HG03558 (cell line): ENCODE data around the gene PTPRN2.

Experiments
- ATAC-seq: cut with Tn5 transposase; IDR thresholded peaks from one replicate; pipeline ENCODE4 v1.9.1; 2021; ENCODE audit warnings: moderate number of reproducible peaks; ENCODE audit not compliant: unreplicated experiment; ENCODE audit errors: extremely low read depth

Gene PTPRN2

DNA sequence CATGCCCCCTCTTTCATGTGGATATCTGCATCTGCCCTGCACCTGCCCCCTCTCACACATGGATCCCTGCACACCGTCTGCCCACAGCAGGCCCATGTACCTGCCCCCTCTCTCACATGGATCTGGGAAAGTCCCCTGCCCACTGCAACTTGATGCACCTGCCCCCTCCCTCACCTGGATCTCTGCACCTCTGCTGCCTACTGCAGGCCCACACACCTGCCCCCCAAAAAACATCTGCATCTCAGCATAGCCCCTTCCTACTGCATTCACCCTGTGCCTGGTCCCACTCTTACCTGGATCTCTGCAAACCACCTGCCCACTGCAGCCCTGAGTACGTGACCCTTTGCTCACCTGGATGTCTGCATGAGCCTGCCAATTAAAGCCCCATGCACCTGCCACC, 479.8 kb downstream of the PTPRN2 start:
- no peak for ATAC-seq

DNA sequence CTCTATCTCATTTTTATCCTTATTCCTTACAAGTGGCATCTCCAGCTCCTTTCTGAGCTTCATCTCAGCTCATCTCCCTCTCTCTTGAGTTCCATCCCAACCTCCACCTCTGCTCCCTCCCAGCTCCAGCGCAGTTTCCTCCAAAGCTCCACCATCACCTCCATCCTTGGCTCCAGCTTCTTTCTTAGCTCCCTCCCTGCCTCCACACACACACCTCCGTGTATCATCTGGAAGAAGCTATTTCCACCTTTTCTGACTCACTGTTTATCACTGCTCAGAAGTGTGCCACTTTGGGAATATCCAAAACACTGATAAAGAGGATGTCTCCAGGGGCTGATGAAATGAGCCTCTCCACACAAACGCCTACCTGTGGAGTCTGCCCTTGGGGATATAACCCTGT, 481.4 kb downstream of the PTPRN2 start:
- ATAC-seq: no peak

DNA sequence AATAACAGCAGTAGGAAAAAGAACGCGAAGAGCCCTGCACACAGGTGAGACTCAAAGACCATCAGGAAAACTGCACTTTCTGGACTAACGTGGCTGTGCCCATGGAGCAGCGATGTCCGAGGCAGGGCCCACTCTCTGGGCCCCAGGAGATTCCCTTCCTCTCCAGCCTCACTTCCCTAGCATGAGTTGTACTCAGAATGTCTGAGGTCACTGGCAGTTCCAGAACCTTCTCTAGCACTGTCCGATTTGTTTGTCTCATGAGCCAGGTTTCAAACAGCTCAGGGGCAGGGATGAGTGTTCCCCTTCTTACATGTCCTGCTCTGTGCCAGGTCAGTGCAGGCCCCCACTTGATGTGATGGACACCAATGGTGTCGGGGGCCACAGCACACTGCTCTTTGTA, 484.2 kb downstream of the PTPRN2 start:
- ATAC-seq: no peak

DNA sequence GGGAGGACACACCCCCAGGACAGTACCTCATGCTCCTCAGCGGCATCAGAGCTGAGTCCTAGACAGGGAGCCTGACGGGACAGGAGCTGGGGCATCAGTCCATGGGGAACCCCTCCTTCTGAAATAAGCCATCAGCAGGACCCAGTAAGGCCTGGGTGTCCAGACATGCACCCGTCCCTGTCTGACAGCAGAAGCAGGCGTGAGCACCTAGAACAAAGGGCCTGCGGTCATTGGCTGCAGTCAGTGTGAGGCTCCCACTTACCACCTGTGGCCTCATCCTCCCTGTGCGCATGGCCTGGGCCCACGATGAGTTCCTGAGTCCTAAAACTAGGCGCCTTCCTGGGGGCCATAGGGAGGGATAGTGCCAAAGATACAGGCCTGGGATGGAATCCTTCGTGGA, 484.7 kb downstream of the PTPRN2 start:
- ATAC-seq: no peak

DNA sequence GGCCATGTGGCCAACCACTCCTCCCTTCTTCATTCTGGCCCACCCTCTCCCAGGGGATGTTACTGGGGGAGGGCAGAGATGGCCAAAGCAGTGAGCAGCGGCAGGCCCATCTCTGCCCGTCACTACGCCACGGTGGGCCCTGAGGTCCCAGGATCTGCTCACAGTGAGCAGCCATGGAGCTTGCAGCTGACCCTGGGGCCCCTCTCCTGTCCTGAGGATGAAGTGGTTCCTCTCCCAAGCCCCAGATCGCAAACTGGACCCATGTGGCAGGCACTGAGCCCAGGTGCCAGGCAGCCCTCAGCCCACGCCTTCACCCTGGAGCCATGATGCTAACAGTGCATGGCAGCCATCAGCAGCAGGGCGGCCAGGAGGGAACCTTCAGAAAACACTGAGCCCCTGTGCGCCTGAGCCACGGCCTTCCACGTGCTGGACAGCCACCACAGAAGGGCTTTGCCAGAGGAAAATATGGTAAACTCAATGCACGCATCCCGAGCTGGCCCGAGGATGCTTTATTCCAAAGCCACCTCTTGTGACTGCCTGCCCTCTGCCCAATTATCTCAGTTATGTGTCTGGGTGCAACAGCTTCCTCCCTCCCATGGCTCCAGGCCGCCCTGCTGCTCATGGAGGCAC, 485.7 kb downstream of the PTPRN2 start:
- ATAC-seq: no peak

DNA sequence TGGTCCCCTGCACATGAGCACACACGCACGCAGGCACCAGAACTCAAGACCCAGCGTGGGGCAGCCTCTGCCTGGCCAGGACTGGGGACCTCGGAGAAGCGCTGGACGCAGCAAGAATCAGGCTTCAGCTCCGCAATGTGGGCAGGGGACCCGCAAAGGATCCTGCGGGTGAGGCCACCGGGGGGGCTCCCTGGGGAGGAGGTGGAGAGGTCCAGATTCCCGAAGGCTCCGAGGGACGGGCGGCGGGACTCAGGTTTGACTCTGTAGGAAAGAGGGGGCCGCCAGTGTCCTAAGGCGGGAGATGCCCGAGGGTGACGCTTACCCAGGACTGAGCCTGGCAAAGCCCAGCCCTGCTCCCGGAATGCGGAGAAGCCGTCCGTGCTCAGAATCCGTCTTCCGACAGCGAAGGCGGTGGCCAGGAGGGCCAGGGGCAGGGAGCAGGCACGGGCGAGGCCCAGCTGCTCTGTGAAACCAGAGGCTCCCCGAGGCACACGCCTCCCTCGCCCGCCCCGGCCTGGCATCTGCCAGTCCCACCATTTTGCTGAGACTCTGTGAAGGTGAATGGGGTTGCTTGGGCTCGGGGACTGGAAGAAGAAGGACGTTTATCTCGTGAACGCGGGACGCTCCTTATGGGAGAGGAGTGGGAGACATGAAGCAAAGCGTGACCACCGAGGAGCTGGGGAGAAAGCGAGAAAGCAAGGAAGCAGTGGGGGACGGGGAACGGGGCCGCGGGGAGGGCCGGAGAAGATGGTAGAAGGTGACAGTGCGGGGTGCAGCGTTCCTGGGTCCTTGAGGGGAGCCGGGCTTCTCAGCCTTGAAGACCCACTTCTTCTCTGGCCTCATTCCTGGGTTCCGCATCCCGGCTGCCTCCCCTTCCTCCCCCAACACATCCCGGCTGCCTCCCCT, 489.2 kb downstream of the PTPRN2 start:
- no peak for ATAC-seq

DNA sequence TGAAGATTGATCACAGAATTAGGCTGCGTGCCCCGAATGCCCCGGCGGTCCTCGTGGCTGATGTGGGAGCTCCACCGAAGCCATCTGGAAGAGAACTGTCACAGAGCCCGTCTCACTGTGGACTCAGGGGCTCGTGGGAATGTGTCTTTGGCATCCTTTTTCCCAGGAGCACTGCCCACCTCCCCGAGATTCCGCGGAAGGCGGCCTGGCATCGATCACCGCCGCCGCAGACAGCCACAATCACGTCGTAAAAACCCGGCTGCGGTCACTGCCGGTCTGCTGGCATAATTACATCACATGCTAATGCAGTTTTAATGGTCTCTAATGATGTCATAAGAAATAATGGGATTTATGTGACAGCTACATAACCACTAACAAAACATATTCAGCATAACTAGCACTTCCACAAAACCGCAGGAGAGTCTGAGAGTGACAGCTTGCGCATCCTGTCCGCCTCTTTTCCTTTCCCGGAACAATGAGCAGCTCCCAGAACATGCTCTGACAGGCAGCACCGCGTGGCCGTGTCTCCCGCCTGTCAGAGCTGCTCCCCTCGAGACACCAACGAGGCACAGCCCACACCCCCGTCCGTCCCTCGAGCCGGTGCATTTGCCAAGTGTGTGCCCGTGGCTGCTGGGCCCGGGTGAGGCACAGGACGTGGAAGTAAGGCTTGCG, 490.0 kb downstream of the PTPRN2 start:
- no peak for ATAC-seq

DNA sequence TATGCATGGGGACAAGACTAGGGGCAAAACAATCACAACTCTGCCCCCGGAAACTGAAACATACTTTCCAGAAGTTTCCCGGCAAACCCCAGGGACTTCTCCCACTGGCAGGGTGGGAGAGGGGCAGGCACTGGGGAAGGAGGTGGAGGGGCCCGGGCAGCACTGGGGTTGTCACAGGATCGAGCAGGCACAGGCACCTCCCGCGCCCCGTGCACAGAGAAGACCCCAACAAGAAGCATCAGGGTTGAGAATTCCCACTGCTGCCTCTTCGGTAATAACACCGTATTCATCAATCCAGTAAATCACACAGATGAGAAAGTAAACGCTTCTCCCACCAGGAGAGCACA, 490.5 kb downstream of the PTPRN2 start:
- ATAC-seq: no peak

DNA sequence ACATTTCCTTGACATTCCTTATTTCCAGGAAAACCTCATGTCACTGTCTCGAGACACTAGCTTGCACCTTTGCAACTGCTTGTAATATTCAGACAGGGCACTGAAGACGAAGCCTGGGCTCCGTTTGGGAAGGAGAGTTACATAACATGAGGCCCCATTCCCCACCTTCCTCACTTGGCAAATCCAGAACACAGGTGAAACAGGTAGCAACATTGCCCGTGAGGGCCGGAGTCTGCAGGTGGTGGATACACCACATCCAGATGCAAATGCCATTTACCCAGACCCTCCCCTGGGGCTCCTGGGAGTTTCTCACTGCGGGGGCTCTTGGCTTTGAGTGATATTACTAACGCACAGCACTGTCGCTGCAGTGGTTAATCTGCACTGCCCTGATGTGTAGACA, 491.0 kb downstream of the PTPRN2 start:
- ATAC-seq: no peak

DNA sequence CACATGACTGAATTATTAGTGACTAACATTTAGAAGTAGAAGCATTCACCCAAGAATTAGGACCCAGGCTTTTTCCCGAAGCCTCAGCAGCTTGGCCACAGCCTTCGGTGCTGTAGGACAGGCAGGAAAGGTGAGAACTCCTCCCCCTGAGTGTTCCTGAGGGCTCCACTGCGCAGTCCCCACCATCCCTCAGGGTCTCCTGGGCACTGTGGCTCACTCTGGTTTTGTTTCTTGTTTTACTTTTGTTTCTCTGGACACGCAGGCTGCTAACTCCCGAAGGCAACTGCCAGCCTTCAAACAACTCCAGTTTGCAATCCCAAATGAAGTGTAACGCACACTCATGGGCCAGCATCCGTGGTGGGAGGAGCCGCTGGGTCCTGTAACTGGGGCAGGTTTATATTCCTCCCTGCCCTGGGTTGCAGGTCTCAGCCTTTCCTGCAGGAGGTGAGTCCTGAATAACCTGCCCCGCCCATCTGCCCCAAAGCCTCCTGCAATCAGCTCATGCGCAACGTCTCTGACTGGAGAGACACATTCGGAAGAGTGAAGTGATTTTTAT, 492.9 kb downstream of the PTPRN2 start:
- no peak for ATAC-seq

DNA sequence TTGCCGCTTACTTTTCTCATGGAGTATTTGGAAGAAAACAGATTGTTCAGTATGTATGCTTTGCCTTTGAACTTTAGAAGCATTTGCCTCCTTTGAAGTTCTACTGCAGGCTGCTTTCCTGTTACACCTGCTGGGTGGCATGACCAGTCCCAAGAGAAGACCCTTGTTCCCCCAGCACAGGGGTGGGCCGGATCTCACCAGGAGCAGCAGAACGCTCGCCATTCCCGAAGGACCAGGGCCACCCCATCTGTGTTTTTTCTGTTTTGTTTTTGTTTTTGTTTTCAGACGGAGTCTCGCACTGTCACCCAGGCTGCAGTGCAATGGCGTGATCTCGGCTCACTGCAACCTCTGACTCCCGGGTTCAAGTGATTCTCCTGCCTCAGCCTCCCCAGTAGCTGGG, 493.6 kb downstream of the PTPRN2 start:
- ATAC-seq: no peak

DNA sequence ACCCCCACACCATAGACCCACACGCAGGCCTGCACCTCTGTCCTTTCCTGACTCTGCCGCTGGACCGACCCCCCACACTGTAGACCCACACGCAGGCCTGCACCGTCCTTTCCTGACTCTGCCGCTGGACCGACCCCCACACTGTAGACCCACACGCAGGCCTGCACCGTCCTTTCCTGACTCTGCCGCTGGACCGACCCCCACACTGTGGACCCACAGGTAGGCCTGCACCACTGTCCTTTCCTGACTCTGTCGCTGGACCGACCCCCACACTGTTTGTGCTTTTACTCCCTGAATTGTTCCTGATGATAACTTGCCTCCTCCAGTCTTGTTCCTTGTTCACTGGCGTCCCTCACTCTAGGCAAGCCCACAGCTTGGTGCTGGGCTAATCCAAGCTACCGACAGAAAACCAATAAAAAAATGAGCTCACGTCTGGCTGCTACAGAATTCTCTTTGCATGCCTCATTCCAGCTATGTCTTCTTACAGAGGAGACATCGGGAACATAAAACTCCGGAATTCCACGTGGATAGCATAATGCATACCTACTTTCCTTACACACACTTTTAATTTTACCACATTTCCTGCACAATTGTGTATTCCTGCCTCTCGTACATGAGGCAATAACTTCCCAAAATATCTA, 494.3 kb downstream of the PTPRN2 start:
- no peak for ATAC-seq

DNA sequence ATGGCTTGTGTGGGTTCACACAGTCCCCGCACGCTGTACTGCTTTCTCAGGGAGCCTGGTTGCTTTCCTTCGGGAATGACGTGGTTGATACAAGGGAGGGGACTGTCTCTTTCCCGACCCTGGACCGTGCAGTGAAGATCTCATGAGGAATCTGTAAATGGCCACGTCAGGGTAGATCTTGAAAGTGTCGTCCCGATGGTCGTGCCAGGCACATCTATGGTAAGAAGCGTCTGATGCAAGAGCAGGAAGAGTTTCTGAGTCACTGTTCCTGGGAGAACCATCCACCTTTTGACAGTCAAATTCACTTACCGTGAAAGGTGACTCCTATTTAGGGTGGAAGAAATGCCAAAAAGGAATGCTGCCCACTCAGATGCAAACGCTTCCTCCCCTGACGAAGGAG, 500.4 kb downstream of the PTPRN2 start:
- no peak for ATAC-seq

DNA sequence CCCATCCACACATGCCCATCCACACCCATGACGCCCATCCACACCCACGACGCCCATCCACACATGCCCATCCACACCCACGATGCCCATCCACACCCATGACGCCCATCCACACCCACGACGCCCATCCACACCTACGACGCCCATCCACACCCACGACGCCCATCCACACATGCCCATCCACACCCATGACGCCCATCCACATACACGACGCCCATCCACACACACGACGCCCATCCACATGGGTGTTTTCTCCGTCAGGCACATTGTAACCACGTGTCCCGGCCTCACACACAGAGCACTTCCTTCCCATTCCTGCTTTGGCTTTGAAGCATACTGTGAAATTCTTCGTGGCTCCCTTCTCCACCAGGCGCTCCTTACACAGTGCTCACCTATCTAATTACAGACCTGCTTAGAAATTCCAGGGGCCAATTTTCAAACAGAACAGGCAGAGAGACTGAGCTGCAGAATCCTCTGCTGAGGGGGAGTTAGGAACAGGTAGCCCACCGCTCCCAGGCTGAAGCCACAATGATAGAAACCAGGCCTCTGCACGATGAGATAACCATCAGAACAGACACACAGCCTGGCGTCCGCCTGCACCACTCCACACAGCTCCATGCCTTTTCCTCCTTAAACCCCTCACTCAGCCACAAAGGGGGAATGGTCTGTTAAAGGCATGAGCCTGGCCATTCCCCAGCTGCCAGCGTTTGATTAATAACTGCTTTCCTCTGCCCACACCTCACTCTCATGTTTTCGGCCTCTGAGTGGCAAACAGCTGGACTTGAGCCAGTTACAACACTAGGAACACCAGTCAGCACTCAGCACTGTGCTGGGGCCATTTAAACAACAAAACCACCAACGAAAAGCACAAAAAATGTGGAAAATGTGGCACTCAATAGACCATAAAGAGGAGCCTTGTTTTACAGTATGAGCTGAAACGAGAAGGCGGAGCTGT, 501.6 kb downstream of the PTPRN2 start:
- no peak for ATAC-seq

DNA sequence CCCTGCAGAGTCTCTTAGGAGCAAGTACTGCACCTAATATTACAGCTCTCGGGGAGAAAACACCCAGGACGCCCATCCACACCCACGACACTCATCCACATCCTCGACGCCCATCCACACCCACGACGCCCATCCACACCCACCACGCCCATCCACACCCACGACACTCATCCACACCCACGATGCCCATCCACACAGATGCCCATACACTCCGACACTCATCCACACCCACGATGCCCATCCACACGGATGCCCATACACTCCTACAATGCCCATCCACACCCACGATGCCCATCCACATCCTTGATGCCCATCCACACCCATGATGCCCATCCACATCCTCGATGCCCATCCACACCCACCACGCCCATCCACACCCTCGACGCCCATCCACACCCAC, 503.1 kb downstream of the PTPRN2 start:
- no peak for ATAC-seq

DNA sequence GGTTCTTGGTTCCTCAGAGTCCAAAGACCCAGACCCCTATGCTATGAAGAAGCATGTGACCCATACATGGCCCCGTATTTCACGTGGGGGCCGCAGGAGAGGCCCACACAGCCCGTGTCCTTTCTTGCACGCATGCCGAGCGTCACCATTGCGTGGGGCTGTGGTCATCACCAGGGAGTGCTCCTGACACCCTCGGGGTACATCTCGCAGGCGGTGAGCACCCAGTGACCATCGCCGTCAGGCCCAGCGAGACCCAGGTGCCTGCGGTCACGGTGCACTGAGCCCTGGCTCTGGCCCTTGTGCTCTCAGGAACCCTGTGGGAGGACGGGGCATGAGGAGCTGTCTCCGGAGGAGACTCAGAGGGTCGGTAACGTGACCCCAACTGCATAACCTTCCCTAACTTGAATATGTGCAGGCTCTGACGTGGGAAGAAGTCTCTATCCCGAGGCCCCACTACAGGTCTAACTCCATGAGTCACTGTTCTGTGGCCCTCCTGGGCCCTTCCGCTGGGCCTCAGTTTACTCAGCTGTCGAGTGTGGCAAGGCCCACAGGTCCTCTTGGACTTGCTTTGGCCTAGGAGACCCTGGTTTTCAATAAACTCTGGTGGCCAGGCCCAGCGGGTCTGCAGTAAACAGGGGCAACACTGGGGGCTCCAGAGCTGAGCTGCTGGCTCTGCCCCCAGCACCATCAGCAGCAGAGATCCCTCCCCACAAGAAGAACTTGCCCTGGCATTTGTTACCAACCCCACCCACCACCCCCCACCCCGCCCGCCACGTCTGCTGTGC, 503.9 kb downstream of the PTPRN2 start:
- ATAC-seq: no peak

DNA sequence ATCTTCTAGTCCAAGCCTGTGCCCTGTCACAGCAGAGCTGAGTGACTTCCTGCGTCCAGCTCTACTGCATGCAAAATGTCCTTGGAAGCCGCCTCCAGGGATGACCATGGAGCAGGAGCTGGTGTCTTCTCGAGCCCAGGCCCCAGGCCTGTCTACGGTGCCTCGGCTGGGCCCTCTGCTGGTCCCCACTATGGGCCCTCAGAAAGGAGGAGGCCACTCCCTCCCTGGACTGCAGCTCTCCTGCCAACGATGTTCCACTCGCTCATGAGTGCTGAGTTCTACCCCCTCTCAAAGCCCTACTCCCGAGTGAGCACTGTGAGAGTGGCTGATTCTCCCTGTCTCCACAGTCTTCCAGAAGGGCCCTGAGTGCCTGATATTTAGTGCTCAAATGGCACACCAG, 504.9 kb downstream of the PTPRN2 start:
- ATAC-seq: no peak

DNA sequence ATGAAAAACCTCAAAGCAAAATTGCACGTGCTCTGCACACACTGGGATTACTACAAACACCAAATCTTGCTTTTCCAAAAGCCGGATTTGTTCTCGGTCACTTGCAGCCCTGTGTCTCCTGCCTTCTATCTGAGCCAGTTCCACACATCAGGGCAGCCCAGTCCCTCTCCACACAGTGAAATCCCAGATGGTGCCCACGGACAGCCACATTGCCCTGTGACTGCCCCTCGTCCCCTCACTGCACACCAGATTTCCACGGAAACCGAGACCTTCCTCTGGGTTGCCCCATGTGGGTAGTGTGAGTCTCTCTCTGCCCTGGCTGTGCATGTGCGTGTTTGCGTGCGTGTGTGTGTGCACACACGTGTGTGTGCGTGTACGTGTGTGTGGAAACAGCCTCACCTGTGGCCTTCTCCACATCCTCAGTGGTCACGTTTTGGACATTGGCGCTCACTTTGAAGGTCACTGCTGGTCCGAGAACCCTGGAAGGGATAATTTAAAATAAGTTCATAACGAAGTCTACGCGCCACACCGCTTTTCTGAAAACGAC, 506.7 kb downstream of the PTPRN2 start:
- no peak for ATAC-seq
